ENCODE data around the gene RND2. TPM values are rescaled to one million over a fixed set of nuclear protein-coding genes. Genes with fewer than 3 reads are reported as not detected.

The RND2 gene
- total and polyA plus RNA-seq, 2 of the 13 experiments (the other 11 are each of a cell fraction or from before 2014, with no cell fraction given) = 0.05 to 0.11 TPM

DNA sequence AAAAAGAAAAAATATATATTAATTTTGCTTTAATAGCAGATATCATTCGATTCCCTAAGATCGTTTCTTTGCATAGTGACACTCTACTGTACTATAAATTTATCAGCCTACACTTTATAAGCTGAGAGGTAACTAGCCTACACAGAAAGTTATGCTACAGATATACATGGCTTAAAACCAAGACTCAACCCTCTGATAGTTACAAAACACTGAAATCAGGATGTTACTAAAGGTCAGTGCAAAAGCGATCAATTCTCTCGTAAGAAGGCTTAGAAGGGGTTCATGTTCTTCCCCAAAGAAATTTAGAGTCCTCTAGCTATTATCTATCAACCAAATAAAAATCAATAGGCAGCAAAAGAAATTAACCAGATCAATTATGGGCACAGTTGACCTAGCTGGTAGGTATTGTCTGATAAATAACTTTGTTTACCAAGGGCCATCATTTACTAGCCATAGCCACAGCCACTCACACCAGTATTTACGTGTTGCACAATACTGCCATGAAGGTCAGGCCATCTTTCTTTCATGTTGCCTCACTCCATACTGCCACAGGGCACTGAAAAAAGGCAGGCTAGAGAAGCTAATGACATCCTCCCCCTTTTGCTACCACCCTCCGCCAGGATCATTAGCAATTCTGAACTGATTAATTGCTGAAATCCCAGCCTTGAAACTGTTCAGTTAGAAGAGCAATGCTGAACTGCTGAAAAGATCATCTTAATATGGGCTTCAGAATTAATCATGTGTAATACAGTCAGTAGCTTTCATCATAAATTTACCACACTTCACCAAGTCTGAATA is 43.7 kb downstream of the RND2 start (continued):
- TF ChIP-seq SOX6 (IDR thresholded peaks at IDR 0.05) = no peak
- peak; percentile 98 for TF ChIP-seq SOX6 (CRISPR knock-in tag; IDR thresholded peaks at IDR 0.05)
- TF ChIP-seq ZNF333 (CRISPR knock-in tag; IDR thresholded peaks at IDR 0.05; ENCODE audit: borderline replicate concordance) = peak; percentile 63; the same call in 1 of the 2 replicates
- TF ChIP-seq CAMTA2 (CRISPR knock-in tag; IDR thresholded peaks at IDR 0.05; ENCODE audit: borderline replicate concordance) = 0 out of 2 replicates have a peak, but pooled peaks have one; percentile 41
- TF ChIP-seq, protein P1, sequence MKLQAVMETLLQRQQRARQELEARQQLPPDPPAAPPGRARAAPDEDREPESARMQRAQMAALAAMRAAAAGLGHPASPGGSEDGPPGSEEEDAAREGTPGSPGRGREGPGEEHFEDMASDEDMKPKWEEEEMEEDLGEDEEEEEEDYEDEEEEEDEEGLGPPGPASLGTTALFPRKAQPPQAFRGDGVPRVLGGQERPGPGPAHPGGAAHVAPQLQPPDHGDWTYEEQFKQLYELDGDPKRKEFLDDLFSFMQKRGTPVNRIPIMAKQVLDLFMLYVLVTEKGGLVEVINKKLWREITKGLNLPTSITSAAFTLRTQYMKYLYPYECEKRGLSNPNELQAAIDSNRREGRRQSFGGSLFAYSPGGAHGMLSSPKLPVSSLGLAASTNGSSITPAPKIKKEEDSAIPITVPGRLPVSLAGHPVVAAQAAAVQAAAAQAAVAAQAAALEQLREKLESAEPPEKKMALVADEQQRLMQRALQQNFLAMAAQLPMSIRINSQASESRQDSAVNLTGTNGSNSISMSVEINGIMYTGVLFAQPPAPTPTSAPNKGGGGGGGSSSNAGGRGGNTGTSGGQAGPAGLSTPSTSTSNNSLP (IDR thresholded peaks at IDR 0.05; ENCODE audit: low read depth, low read length) = peak; percentile 98
- no peak for TF ChIP-seq MZF1 (CRISPR knock-in tag; IDR thresholded peaks at IDR 0.05; ENCODE audit: borderline replicate concordance)
- no peak for TF ChIP-seq ATRX (CRISPR knock-in tag; IDR thresholded peaks at IDR 0.05; ENCODE audit: borderline replicate concordance)
- peak; percentile 92 for TF ChIP-seq ZNF878 (CRISPR knock-in tag; IDR thresholded peaks at IDR 0.05)
- TF ChIP-seq, protein P2, sequence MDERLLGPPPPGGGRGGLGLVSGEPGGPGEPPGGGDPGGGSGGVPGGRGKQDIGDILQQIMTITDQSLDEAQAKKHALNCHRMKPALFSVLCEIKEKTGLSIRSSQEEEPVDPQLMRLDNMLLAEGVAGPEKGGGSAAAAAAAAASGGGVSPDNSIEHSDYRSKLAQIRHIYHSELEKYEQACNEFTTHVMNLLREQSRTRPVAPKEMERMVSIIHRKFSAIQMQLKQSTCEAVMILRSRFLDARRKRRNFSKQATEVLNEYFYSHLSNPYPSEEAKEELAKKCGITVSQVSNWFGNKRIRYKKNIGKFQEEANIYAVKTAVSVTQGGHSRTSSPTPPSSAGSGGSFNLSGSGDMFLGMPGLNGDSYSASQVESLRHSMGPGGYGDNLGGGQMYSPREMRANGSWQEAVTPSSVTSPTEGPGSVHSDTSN (CRISPR knock-in tag; IDR thresholded peaks at IDR 0.05) = no peak
- TF ChIP-seq ERF (CRISPR knock-in tag; IDR thresholded peaks at IDR 0.05) = peak; percentile 87
- no peak for TF ChIP-seq ZNF713 (CRISPR knock-in tag; IDR thresholded peaks at IDR 0.05)
- TF ChIP-seq RELA (CRISPR knock-in tag; IDR thresholded peaks at IDR 0.05) = no peak
- no peak for TF ChIP-seq ZNF850 (CRISPR knock-in tag; conservative IDR thresholded peaks at IDR 0.05)
- TF ChIP-seq SALL2 (CRISPR knock-in tag; IDR thresholded peaks at IDR 0.05) = peak; percentile 84
- TF ChIP-seq RBFOX2 (IDR thresholded peaks at IDR 0.05; ENCODE audit: low read depth, low read length) = no peak
- TF ChIP-seq, protein P3, sequence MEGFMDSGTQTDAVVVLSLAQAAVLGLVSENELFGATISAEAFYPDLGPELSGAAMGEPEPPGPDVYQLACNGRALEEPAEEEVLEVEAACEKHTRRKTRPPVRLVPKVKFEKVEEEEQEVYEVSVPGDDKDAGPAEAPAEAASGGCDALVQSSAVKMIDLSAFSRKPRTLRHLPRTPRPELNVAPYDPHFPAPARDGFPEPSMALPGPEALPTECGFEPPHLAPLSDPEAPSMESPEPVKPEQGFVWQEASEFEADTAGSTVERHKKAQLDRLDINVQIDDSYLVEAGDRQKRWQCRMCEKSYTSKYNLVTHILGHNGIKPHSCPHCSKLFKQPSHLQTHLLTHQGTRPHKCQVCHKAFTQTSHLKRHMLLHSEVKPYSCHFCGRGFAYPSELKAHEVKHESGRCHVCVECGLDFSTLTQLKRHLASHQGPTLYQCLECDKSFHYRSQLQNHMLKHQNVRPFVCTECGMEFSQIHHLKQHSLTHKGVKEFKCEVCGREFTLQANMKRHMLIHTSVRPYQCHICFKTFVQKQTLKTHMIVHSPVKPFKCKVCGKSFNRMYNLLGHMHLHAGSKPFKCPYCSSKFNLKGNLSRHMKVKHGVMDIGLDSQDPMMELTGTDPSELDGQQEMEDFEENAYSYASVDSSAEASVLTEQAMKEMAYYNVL (CRISPR knock-in tag; IDR thresholded peaks at IDR 0.05; ENCODE audit: borderline replicate concordance) = peak; percentile 98
- TF ChIP-seq, protein P4, sequence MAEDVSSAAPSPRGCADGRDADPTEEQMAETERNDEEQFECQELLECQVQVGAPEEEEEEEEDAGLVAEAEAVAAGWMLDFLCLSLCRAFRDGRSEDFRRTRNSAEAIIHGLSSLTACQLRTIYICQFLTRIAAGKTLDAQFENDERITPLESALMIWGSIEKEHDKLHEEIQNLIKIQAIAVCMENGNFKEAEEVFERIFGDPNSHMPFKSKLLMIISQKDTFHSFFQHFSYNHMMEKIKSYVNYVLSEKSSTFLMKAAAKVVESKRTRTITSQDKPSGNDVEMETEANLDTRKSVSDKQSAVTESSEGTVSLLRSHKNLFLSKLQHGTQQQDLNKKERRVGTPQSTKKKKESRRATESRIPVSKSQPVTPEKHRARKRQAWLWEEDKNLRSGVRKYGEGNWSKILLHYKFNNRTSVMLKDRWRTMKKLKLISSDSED (CRISPR knock-in tag; IDR thresholded peaks at IDR 0.05) = no peak
- 0 out of 2 replicates have a peak, but pooled peaks have one; percentile 8 for TF ChIP-seq ZKSCAN1 (IDR thresholded peaks at IDR 0.05; ENCODE audit: low read length)
- no peak for TF ChIP-seq DNMT1 (CRISPR knock-in tag; IDR thresholded peaks at IDR 0.05)
- TF ChIP-seq ZZZ3 (CRISPR knock-in tag; IDR thresholded peaks at IDR 0.05; ENCODE audit: borderline replicate concordance) = no peak
- no peak for TF ChIP-seq PAWR (CRISPR knock-in tag; IDR thresholded peaks at IDR 0.05; ENCODE audit: borderline replicate concordance)
- TF ChIP-seq ATF6 (CRISPR knock-in tag; conservative IDR thresholded peaks at IDR 0.05) = 0 out of 2 replicates have a peak, but pooled peaks have one; percentile 53

Measured in HepG2 (cell line).